LNCAP (cell line): ENCODE data around the gene ANKLE2.

Experiments used
- CTCF ChIP-seq: fragments of 450-650 bp; IDR thresholded peaks from 2 replicates; pipeline ENCODE4 v1.5.1; 2017; ENCODE audit warnings: mild to moderate bottlenecking

The ANKLE2 gene

GRCh38 chr12:132727091-132727794, 34.4 kb downstream of the ANKLE2 start:
- no peak for TF ChIP-seq CTCF

- no peak for TF ChIP-seq CTCF
Measured at GRCh38 chr12:132726386-132726785, 35.2 kb downstream of the ANKLE2 start.

GRCh38 chr12:132724506-132725241, 37.0 kb downstream of the ANKLE2 start:
- no peak for TF ChIP-seq CTCF

- no peak for TF ChIP-seq CTCF
Measured at GRCh38 chr12:132723764-132724140, 37.9 kb downstream of the ANKLE2 start.

- TF ChIP-seq CTCF: no peak
Measured at GRCh38 chr12:132723015-132723763, 38.4 kb downstream of the ANKLE2 start.

GRCh38 chr12:132720606-132721345, 40.9 kb downstream of the ANKLE2 start:
- TF ChIP-seq CTCF: no peak

- no peak for TF ChIP-seq CTCF
Measured at GRCh38 chr12:132719954-132720324, 41.7 kb downstream of the ANKLE2 start.
